PFSK-1 (cell line): ENCODE data around the gene HECTD2.

Experiments
- FOXP2 ChIP-seq: optimal IDR thresholded peaks from 2 replicates; pipeline ENCODE3; 2011; ENCODE audit warnings: borderline replicate concordance, control low read depth, inconsistent platforms; ENCODE audit not compliant: insufficient read depth; ENCODE audit errors: extremely low read length, extremely low read depth
- POLR2AphosphoS5 ChIP-seq: IDR thresholded peaks from 2 replicates; pipeline ENCODE4 v1.6.1; 2012; ENCODE audit warnings: low read depth, mild to moderate bottlenecking, control low read depth, low read length, moderate library complexity
- SIN3A ChIP-seq: IDR thresholded peaks from 2 replicates; pipeline ENCODE4 v1.6.1; 2012; ENCODE audit warnings: mild to moderate bottlenecking, low read length, moderate library complexity, borderline replicate concordance; ENCODE audit not compliant: insufficient read depth
- TAF1 ChIP-seq: IDR thresholded peaks from 2 replicates; pipeline ENCODE4 v1.6.1; 2012; ENCODE audit warnings: low read length, control low read depth, borderline replicate concordance; ENCODE audit not compliant: insufficient read depth
- TF ChIP-seq, protein P1 (sequence below), 2 experiments: IDR thresholded peaks; 2 replicates each; pipeline versions ENCODE4 v1.6.1 to v1.8.0; 2011 to 2012; ENCODE audit warnings: low read depth in 2 of 2, low read length in 2 of 2, control low read depth in 1 of 2, inconsistent platforms in 1 of 2, mild to moderate bottlenecking in 1 of 2, moderate library complexity in 1 of 2; ENCODE audit not compliant: insufficient read depth in 1 of 2

HECTD2 gene

DNA sequence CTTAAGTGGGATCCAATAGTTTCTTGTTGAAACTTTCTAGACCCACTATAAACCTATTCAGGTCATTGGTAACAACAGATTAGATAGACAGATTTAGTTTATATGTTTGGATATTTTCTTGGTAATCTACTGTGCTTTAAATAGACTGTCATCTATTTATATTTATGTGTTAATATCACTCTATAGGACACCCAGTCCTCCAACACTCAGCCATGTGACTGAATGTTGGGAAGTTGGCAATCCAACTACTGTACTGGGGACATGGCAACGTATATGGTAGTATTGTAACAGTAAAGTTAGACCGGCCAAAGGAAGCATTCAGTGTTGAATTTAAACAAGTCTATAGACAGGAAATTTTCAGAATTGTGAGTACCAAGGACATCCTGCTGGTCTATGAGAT is 42.6 kb upstream of the HECTD2 start:
- TF ChIP-seq TAF1 (no peak), POLR2AphosphoS5 (no peak), FOXP2 (no peak), SIN3A (no peak)
- TF ChIP-seq, protein P1, sequence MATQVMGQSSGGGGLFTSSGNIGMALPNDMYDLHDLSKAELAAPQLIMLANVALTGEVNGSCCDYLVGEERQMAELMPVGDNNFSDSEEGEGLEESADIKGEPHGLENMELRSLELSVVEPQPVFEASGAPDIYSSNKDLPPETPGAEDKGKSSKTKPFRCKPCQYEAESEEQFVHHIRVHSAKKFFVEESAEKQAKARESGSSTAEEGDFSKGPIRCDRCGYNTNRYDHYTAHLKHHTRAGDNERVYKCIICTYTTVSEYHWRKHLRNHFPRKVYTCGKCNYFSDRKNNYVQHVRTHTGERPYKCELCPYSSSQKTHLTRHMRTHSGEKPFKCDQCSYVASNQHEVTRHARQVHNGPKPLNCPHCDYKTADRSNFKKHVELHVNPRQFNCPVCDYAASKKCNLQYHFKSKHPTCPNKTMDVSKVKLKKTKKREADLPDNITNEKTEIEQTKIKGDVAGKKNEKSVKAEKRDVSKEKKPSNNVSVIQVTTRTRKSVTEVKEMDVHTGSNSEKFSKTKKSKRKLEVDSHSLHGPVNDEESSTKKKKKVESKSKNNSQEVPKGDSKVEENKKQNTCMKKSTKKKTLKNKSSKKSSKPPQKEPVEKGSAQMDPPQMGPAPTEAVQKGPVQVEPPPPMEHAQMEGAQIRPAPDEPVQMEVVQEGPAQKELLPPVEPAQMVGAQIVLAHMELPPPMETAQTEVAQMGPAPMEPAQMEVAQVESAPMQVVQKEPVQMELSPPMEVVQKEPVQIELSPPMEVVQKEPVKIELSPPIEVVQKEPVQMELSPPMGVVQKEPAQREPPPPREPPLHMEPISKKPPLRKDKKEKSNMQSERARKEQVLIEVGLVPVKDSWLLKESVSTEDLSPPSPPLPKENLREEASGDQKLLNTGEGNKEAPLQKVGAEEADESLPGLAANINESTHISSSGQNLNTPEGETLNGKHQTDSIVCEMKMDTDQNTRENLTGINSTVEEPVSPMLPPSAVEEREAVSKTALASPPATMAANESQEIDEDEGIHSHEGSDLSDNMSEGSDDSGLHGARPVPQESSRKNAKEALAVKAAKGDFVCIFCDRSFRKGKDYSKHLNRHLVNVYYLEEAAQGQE (IDR thresholded peaks at IDR 0.05; ENCODE audit: insufficient read depth in 1 of 2, low read depth in 2 of 2, low read length in 2 of 2) = no peak

DNA sequence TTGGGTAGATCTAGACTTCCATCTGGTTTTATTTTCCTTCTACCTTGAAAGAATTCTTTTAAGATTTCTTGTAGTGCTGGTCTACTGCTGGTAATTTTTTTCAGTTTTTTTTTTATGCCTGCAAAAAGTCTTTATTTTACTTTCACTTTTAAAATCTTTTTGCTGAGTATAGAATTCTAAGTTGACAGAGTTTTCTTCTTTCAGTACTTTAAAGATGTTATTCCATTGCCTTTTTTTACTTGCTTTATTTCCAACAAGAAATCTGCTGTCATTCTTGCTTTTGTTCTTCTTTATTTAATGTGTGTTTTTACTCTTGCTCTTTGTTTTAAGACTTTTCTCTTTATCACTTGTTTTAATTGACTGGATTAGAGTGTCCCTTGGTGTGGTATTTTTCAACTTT is 36.1 kb upstream of the HECTD2 start:
- TF ChIP-seq FOXP2 (no peak), SIN3A (no peak), POLR2AphosphoS5 (no peak), TAF1 (no peak)
- TF ChIP-seq, protein P1 (IDR thresholded peaks at IDR 0.05; ENCODE audit: insufficient read depth in 1 of 2, low read depth in 2 of 2, low read length in 2 of 2) = no peak

DNA sequence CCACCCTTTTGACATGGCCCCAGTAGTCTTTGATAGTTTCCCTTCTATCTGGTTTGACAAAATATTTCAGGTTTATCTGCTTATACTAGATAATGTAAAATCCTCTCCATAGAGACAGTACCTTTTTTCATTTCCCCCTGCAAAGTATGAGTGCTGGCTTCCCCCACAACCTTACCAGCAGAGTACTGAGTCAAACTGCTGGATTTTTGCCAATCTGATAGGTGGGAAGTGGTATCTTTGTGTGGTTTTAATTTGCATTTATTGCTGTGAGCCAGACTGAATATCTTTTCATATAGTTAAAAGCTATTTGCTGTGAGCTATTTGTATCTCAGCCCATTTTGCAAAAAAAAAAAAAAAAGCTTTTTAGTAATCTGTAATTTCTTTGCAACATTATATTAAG is 32.1 kb upstream of the HECTD2 start:
- no peak for TF ChIP-seq POLR2AphosphoS5
- TF ChIP-seq, protein P1 (IDR thresholded peaks at IDR 0.05; ENCODE audit: insufficient read depth in 1 of 2, low read depth in 2 of 2, low read length in 2 of 2) = no peak
- TF ChIP-seq SIN3A = no peak
- TF ChIP-seq TAF1 = no peak
- TF ChIP-seq FOXP2 = no peak

DNA sequence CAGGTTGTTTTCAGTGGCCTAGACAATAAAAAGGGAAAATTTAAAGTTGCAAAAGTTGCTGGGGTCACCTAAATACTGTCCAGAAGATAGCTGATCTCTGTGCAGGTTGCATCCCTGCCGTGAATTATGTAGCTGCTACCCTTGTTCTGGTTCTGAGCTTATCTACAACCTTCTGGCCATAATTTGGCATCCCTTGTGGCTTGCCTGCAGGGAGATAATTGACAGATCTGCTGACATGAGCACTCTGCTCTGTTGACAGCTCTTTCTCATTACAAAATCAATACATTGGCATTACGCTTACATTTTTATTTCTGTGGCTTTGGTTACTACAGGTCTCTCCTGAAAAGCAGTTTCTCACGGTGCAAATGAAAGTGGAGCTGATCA is 29.3 kb upstream of the HECTD2 start:
- TF ChIP-seq TAF1 = no peak
- TF ChIP-seq, protein P1 (IDR thresholded peaks at IDR 0.05; ENCODE audit: insufficient read depth in 1 of 2, low read depth in 2 of 2, low read length in 2 of 2) = no peak
- TF ChIP-seq POLR2AphosphoS5 = no peak
- TF ChIP-seq FOXP2 = no peak
- TF ChIP-seq SIN3A = no peak
